K562 (cell line): ENCODE measurements around the gene PPP3CB. TPM values are rescaled to one million over a fixed set of nuclear protein-coding genes. Genes with fewer than 3 reads are reported as not detected.

ENCODE experiments used
- BACH1 ChIP-seq: fragments of 200-800 bp; sonication (Bioruptor generic); IDR thresholded peaks from 2 replicates; pipeline ENCODE4 v1.6.1; 2016; ENCODE audit warnings: missing genetic modification characterization, missing compliant biosample characterization
- CBX1 ChIP-seq: sonication (generic); IDR thresholded peaks from 2 replicates; pipeline ENCODE4 v1.6.1; 2016; ENCODE audit warnings: antibody characterized with exemption, low read depth, mild to moderate bottlenecking
- CHCHD3 ChIP-seq: fragments of 250-450 bp; sonication (Bioruptor Pico); IDR thresholded peaks from 2 replicates; pipeline ENCODE4 v2.1.2; 2022; ENCODE audit warnings: mild to moderate bottlenecking
- CTBP1 ChIP-seq: fragments of 450-650 bp; IDR thresholded peaks from 2 replicates; pipeline ENCODE4 v1.6.1; 2016; ENCODE audit warnings: borderline replicate concordance
- ETS2 ChIP-seq: IDR thresholded peaks from 2 replicates; pipeline ENCODE4 v1.6.1; 2016; ENCODE audit warnings: borderline replicate concordance, missing genetic modification characterization, mild to moderate bottlenecking, moderate library complexity, missing compliant biosample characterization; ENCODE audit not compliant: poor library complexity, severe bottlenecking
- KLF13 ChIP-seq: fragments of 450-650 bp; IDR thresholded peaks from 2 replicates; pipeline ENCODE4 v1.6.1; 2016; ENCODE audit warnings: missing genetic modification characterization, low read depth, mild to moderate bottlenecking, missing compliant biosample characterization, moderate library complexity, borderline replicate concordance
- MEF2D ChIP-seq: conservative IDR thresholded peaks from 2 replicates; pipeline ENCODE4 v1.6.1; 2016; ENCODE audit warnings: low read depth, missing genetic modification characterization, missing compliant biosample characterization
- MYNN ChIP-seq, 2 experiments: sonication (generic); formaldehyde crosslinking in 1 of 2; IDR thresholded peaks; 2 replicates each; pipeline versions ENCODE4 v1.5.0 to v1.6.1; 2016 to 2020; ENCODE audit warnings: antibody characterized with exemption in 1 of 2, missing genetic modification reagents in 1 of 2
- NCOA2 ChIP-seq, 2 experiments: fragments of 450-650 bp; IDR thresholded peaks; 2 replicates each; pipeline ENCODE4 v1.6.1; 2018; ENCODE audit warnings: mild to moderate bottlenecking in 2 of 2, moderate library complexity in 1 of 2; ENCODE audit not compliant: partially characterized antibody in 2 of 2
- PURB ChIP-seq: sonication (generic); formaldehyde crosslinking; IDR thresholded peaks from 2 replicates; pipeline ENCODE4 v1.9.0; 2021; ENCODE audit warnings: low read depth, mild to moderate bottlenecking, missing genetic modification reagents
- RCOR1 ChIP-seq, 2 experiments: IDR thresholded peaks; 2 replicates each; pipeline ENCODE4 v1.6.1; 2012; ENCODE audit warnings: low read depth in 2 of 2, low read length in 2 of 2, borderline replicate concordance in 1 of 2, improper control_type of control experiment in 1 of 2
- RFX5 ChIP-seq: IDR thresholded peaks from 2 replicates; pipeline ENCODE4 v1.6.1; 2011; ENCODE audit warnings: low read depth, mild to moderate bottlenecking, improper control_type of control experiment, low read length
- SMAD4 ChIP-seq: fragments of 250-450 bp; sonication (Bioruptor Pico); conservative IDR thresholded peaks from 2 replicates; pipeline ENCODE4 v1.8.0; 2021; ENCODE audit warnings: inconsistent platforms, mild to moderate bottlenecking, moderate library complexity
- SRSF7 ChIP-seq: fragments of 200-400 bp; formaldehyde crosslinking; optimal IDR thresholded peaks from 2 replicates; pipeline ENCODE3; 2017; ENCODE audit warnings: mild to moderate bottlenecking, low read depth, low read length
- TOE1 ChIP-seq, 2 experiments: fragments of 450-650 bp in 1 of 2; sonication (generic) in 1 of 2; formaldehyde crosslinking in 1 of 2; IDR thresholded peaks; 2 replicates each; pipeline versions ENCODE4 v1.7.1 to v1.8.0; 2016 to 2022; ENCODE audit warnings: borderline replicate concordance in 2 of 2, mild to moderate bottlenecking in 2 of 2, antibody characterized with exemption in 1 of 2, inconsistent platforms in 1 of 2, low read depth in 1 of 2, missing genetic modification reagents in 1 of 2, moderate library complexity in 1 of 2
- YY1 ChIP-seq, 3 experiments: IDR thresholded peaks; 2 replicates each; pipeline ENCODE4 v1.6.1; 2011; ENCODE audit warnings: low read length in 2 of 3, mild to moderate bottlenecking in 2 of 3, moderate library complexity in 2 of 3, borderline replicate concordance in 1 of 3, control low read depth in 1 of 3, low read depth in 1 of 3; ENCODE audit not compliant: insufficient read depth in 3 of 3, insufficient replicate concordance in 2 of 3, control insufficient read depth in 1 of 3, insufficient read length in 1 of 3; ENCODE audit errors: extremely low read depth in 1 of 3
- ZNF766 ChIP-seq: fragments of 200-800 bp; sonication (Bioruptor generic); conservative IDR thresholded peaks from 2 replicates; pipeline ENCODE4 v1.6.1; 2016; ENCODE audit warnings: missing genetic modification characterization, missing compliant biosample characterization
- ZNF778 ChIP-seq: fragments of 450-650 bp; formaldehyde crosslinking; IDR thresholded peaks from 2 replicates; pipeline ENCODE4 v1.4.0; 2020; ENCODE audit warnings: mild to moderate bottlenecking, moderate library complexity
- polyA plus RNA-seq, 8 experiments: library from polyadenylated mRNA; depleted of rRNA in 4 of 8; stranded (reverse) in 5 of 8; unstranded in 3 of 8; fragments of >200 nt; fragmentation: Nextera tagmentation in 2 of 8; fragmentation: Illumina TruSeq in 1 of 8; extraction: Ambion mirVana in 2 of 8; extraction: Trizol in 1 of 8; gene quantifications; 2 replicates each; pipeline versions ENCODE4 v1.2.1 to v1.2.3, GENCODE V29; 2011 to 2014; ENCODE audit warnings: inconsistent platforms in 1 of 8, missing spikeins in 1 of 8
- total RNA-seq, 7 experiments: library from RNA; depleted of rRNA in 6 of 7; stranded (reverse); fragments of >200 nt in 6 of 7; fragmentation: Illumina TruSeq in 2 of 7; extraction: Trizol in 2 of 7; gene quantifications; 2 replicates each; pipeline versions ENCODE4 v1.2.1 to v1.2.3, GENCODE V29; 2011 to 2021; ENCODE audit warnings: low replicate concordance in 1 of 7
- TF ChIP-seq, protein P1 (sequence below): fragments of 450-650 bp; IDR thresholded peaks from 2 replicates; pipeline ENCODE4 v1.6.1; 2014; ENCODE audit warnings: low read depth, mild to moderate bottlenecking, moderate library complexity, borderline replicate concordance
- TF ChIP-seq, protein P2 (sequence below), 2 experiments: fragments of 450-650 bp in 1 of 2; sonication (generic) in 1 of 2; formaldehyde crosslinking; conservative IDR thresholded peaks; 2 replicates each; pipeline versions ENCODE4 v1.4.0 to v1.8.1; 2020 to 2022; ENCODE audit warnings: mild to moderate bottlenecking in 1 of 2, missing genetic modification reagents in 1 of 2
- TF ChIP-seq, protein P3 (sequence below): fragments of 250-450 bp; sonication (Bioruptor Pico); IDR thresholded peaks from 2 replicates; pipeline ENCODE4 v1.8.0; 2022; ENCODE audit warnings: moderate library complexity, mild to moderate bottlenecking, inconsistent platforms

The PPP3CB gene
- total and polyA plus RNA-seq, 9 of the 15 experiments (the other 6 are each of a cell fraction or from before 2014, with no cell fraction given), result 9.6 to 27.6 (median 17.8) TPM

DNA sequence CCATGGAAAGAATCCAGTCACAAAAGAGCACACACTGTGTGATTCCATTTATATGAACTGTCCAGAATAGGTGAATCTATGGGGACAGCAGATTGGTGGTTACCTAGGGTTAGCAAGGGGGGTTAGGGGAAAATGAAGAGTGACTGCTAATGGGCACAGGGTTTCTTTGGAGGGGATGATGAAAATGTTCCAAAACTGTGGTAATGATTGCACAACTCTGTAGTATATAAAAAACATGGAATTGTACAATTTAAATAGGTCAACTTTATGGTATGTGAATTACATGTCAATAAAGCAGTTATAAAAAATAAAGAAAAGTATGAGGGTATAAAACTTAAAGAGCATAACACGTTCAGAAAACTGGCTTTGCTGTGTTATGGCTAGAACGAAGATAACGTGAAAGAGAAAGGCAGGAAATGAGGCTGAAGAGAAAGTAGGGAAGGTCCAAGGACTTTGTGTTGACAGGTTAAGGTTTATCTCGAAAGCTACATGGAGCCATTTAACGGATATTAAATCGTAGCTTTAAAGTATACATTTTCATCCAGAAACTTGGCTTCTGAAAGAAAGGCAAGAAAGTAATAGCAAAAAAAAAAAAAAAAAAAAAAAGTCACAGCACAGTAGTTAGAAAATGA is 36.0 kb downstream of the PPP3CB start (continued):
- TF ChIP-seq MYNN (IDR thresholded peaks at IDR 0.05), result no peak
- TF ChIP-seq MYNN (CRISPR knock-in tag; IDR thresholded peaks at IDR 0.05), result no peak
- no peak for TF ChIP-seq MEF2D (tag)
- TF ChIP-seq TOE1 (IDR thresholded peaks at IDR 0.05; ENCODE audit: borderline replicate concordance), result no peak
- TF ChIP-seq TOE1 (CRISPR knock-in tag; IDR thresholded peaks at IDR 0.05; ENCODE audit: borderline replicate concordance, low read depth), result no peak
- no peak for TF ChIP-seq RFX5
- no peak for TF ChIP-seq SRSF7
- TF ChIP-seq, protein P1, sequence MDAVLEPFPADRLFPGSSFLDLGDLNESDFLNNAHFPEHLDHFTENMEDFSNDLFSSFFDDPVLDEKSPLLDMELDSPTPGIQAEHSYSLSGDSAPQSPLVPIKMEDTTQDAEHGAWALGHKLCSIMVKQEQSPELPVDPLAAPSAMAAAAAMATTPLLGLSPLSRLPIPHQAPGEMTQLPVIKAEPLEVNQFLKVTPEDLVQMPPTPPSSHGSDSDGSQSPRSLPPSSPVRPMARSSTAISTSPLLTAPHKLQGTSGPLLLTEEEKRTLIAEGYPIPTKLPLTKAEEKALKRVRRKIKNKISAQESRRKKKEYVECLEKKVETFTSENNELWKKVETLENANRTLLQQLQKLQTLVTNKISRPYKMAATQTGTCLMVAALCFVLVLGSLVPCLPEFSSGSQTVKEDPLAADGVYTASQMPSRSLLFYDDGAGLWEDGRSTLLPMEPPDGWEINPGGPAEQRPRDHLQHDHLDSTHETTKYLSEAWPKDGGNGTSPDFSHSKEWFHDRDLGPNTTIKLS, result no peak
- TF ChIP-seq KLF13 (tag), result no peak
- TF ChIP-seq, protein P2, sequence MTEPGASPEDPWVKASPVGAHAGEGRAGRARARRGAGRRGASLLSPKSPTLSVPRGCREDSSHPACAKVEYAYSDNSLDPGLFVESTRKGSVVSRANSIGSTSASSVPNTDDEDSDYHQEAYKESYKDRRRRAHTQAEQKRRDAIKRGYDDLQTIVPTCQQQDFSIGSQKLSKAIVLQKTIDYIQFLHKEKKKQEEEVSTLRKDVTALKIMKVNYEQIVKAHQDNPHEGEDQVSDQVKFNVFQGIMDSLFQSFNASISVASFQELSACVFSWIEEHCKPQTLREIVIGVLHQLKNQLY (CRISPR knock-in tag; conservative IDR thresholded peaks at IDR 0.05), result no peak
- TF ChIP-seq, protein P3, sequence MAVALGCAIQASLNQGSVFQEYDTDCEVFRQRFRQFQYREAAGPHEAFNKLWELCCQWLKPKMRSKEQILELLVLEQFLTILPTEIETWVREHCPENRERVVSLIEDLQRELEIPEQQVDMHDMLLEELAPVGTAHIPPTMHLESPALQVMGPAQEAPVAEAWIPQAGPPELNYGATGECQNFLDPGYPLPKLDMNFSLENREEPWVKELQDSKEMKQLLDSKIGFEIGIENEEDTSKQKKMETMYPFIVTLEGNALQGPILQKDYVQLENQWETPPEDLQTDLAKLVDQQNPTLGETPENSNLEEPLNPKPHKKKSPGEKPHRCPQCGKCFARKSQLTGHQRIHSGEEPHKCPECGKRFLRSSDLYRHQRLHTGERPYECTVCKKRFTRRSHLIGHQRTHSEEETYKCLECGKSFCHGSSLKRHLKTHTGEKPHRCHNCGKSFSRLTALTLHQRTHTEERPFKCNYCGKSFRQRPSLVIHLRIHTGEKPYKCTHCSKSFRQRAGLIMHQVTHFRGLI (CRISPR knock-in tag), result no peak
- peak; percentile 47; the same call in 1 of the 2 replicates for TF ChIP-seq SMAD4
- no peak for TF ChIP-seq CTBP1
- no peak for TF ChIP-seq ZNF778 (CRISPR knock-in tag)
- TF ChIP-seq RCOR1 (IDR thresholded peaks at IDR 0.05; ENCODE audit: borderline replicate concordance in 1 of 2, low read depth in 2 of 2, low read length in 2 of 2), result no peak
- no peak for TF ChIP-seq CBX1
- TF ChIP-seq NCOA2 (IDR thresholded peaks at IDR 0.05; ENCODE audit: partially characterized antibody in 2 of 2), result no peak
- TF ChIP-seq ETS2 (tag), result no peak
- no peak for TF ChIP-seq BACH1
- no peak for TF ChIP-seq PURB (CRISPR knock-in tag)
- TF ChIP-seq YY1 (IDR thresholded peaks at IDR 0.05; ENCODE audit: borderline replicate concordance in 1 of 3, control insufficient read depth in 1 of 3, extremely low read depth in 1 of 3, insufficient read depth in 3 of 3, insufficient read length in 1 of 3, insufficient replicate concordance in 2 of 3, low read depth in 1 of 3, low read length in 2 of 3), result no peak
- no peak for TF ChIP-seq CHCHD3
- TF ChIP-seq ZNF766, result peak; percentile 66
